Natural killer cell treated with Interleukin-12 subunit alpha and Interleukin-12 subunit beta and Interleukin-15 and Interleukin-18, amount 100 ng/mL, for 72 hours (primary cell): Measurements from ENCODE around the gene XAB2. TPM values are rescaled to one million over a fixed set of nuclear protein-coding genes. Genes with fewer than 3 reads are reported as not detected.
"Not testable (repeated sequence)": the region's sequence is repeated elsewhere in the genome, so short reads cannot be mapped to it uniquely, and the experiment has no call there.

Experiments used
- ATAC-seq, 2 donors: fragments of 150-1000 bp; cut with Tn5 transposase in 1 of 2; sonication (Bioruptor Pico), chemical (Tn5 transposase) in 1 of 2; 2 replicates each; pipeline ENCODE4 v1.10.0; 2021
- DNase-seq: peaks from one replicate; pipeline ENCODE4 v3.0.0; 2022; ENCODE audit warnings: low spot score
- H3K27ac Mint-ChIP-seq, 2 donors: 1 replicate in 1 of 2; 2 replicates in 1 of 2; pipeline ENCODE4 v1.8.0; 2022; ENCODE audit warnings: mixed read lengths in 2 of 2, mild to moderate bottlenecking in 1 of 2, moderate library complexity in 1 of 2
- H3K27me3 Mint-ChIP-seq, 2 donors: 1 replicate in 1 of 2; 2 replicates in 1 of 2; pipeline ENCODE4 v1.8.0; 2022; ENCODE audit warnings: mixed read lengths in 2 of 2
- H3K36me3 Mint-ChIP-seq: one replicate; pipeline ENCODE4 v1.8.0; 2022; ENCODE audit warnings: mixed read lengths
- H3K4me1 Mint-ChIP-seq, 2 donors: 1 replicate in 1 of 2; 2 replicates in 1 of 2; pipeline ENCODE4 v1.8.0; 2022; ENCODE audit warnings: low read depth in 2 of 2, mixed read lengths in 2 of 2, mild to moderate bottlenecking in 1 of 2
- H3K4me3 Mint-ChIP-seq: one replicate; pipeline ENCODE4 v1.8.0; 2022; ENCODE audit warnings: mixed read lengths
- H3K9me3 Mint-ChIP-seq: 2 replicates; pipeline ENCODE4 v1.8.0; 2022; ENCODE audit warnings: mixed read lengths
- total RNA-seq, 2 donors: library from RNA; stranded (reverse); gene quantifications; one replicate each; pipeline ENCODE4 v1.2.3, GENCODE V29; 2022

Gene XAB2
- total RNA-seq, 2 donors from 2014 or later, result 42.2 to 46.1 TPM

- not testable (repeated sequence) for DNase-seq, H3K4me3 Mint-ChIP-seq, H3K36me3 Mint-ChIP-seq, H3K27me3 Mint-ChIP-seq, H3K27ac Mint-ChIP-seq, ATAC-seq, H3K9me3 Mint-ChIP-seq
- H3K4me1 Mint-ChIP-seq, result peaks cover 16 to 19% of the 10 kb centered on the region in 2 donors
Observed at GRCh38 chr19:7643629-7644549, 14.5 kb upstream of the XAB2 start.

- H3K9me3 Mint-ChIP-seq, result peaks cover 6% of the 10 kb centered on the region
- no peaks in the 10 kb centered on the region for H3K27me3 Mint-ChIP-seq
- H3K4me1 Mint-ChIP-seq, result peaks cover 19 to 20% of the 10 kb centered on the region in 2 donors
- ATAC-seq, result no peak
- no peak overlapping the region for H3K4me3 Mint-ChIP-seq
- no peak overlapping the region for H3K27ac Mint-ChIP-seq
- DNase-seq, result no peak
- H3K36me3 Mint-ChIP-seq, result peaks cover 9% of the 10 kb centered on the region
Observed at GRCh38 chr19:7643031-7643415, 13.7 kb upstream of the XAB2 start.

GRCh38 chr19:7642295-7643030, 13.1 kb upstream of the XAB2 start:
- Mint-ChIP-seq H3K4me3 (no peak overlapping the region), H3K36me3 (peaks cover 9% of the 10 kb centered on the region), H3K9me3 (peaks cover 6% of the 10 kb centered on the region), H3K27ac (no peak overlapping the region), H3K27me3 (no peaks in the 10 kb centered on the region), H3K4me1 (peaks cover 23 to 24% of the 10 kb centered on the region in 2 donors)
- ATAC-seq (no peak), DNase-seq (no peak)

- Mint-ChIP-seq H3K27ac (no peak overlapping the region), H3K4me1 (peaks cover 25% of the 10 kb centered on the region in 2 donors), H3K9me3 (peaks cover 6% of the 10 kb centered on the region), H3K27me3 (no peaks in the 10 kb centered on the region), H3K36me3 (peaks cover 9% of the 10 kb centered on the region), H3K4me3 (no peak overlapping the region)
- no peak for ATAC-seq
- DNase-seq, result no peak
Observed at GRCh38 chr19:7641290-7642276, 12.2 kb upstream of the XAB2 start.

- H3K4me1 Mint-ChIP-seq, result peaks cover 22 to 30% of the 10 kb centered on the region in 2 donors
- no peak overlapping the region for H3K4me3 Mint-ChIP-seq
- ATAC-seq, result no peak
- H3K36me3 Mint-ChIP-seq, result peaks cover 9% of the 10 kb centered on the region
- H3K27ac Mint-ChIP-seq, result no peak overlapping the region
- H3K27me3 Mint-ChIP-seq, result no peaks in the 10 kb centered on the region
- peaks cover 6% of the 10 kb centered on the region for H3K9me3 Mint-ChIP-seq
- no peak for DNase-seq
Observed at GRCh38 chr19:7640803-7641202, 11.5 kb upstream of the XAB2 start.

- DNase-seq (no peak), ATAC-seq (no peak)
- Mint-ChIP-seq H3K27me3 (no peaks in the 10 kb centered on the region), H3K4me3 (peak overlapping the region; percentile 32), H3K36me3 (peaks cover 9% of the 10 kb centered on the region), H3K9me3 (peaks cover 6% of the 10 kb centered on the region), H3K27ac (no peak overlapping the region), H3K4me1 (peaks cover 22 to 29% of the 10 kb centered on the region in 2 donors)
Observed at GRCh38 chr19:7639863-7640348, 10.6 kb upstream of the XAB2 start.

- no peak overlapping the region for H3K27ac Mint-ChIP-seq
- H3K4me3 Mint-ChIP-seq, result peak overlapping the region; percentile 51
- no peaks in the 10 kb centered on the region for H3K27me3 Mint-ChIP-seq
- H3K4me1 Mint-ChIP-seq, result peaks cover 22 to 33% of the 10 kb centered on the region in 2 donors
- H3K36me3 Mint-ChIP-seq, result peaks cover 9% of the 10 kb centered on the region
- no peak for DNase-seq
- peaks cover 6% of the 10 kb centered on the region for H3K9me3 Mint-ChIP-seq
- ATAC-seq, result no peak
Observed at GRCh38 chr19:7638802-7639465, 9.6 kb upstream of the XAB2 start.

- H3K4me1 Mint-ChIP-seq, result peaks cover 22 to 33% of the 10 kb centered on the region in 2 donors
- ATAC-seq (peak; percentile 61 to 65), DNase-seq (no peak)
- peak overlapping the region; percentile 78 to 88 for H3K27ac Mint-ChIP-seq
- H3K9me3 Mint-ChIP-seq, result peaks cover 6% of the 10 kb centered on the region
- H3K36me3 Mint-ChIP-seq, result peaks cover 9% of the 10 kb centered on the region
- no peaks in the 10 kb centered on the region for H3K27me3 Mint-ChIP-seq
- peak overlapping the region; percentile 84 for H3K4me3 Mint-ChIP-seq
Observed at GRCh38 chr19:7637374-7638256, 8.3 kb upstream of the XAB2 start.

- ATAC-seq (peak; percentile 96 to 97), DNase-seq (peak; percentile 89)
- Mint-ChIP-seq H3K9me3 (peaks cover 6% of the 10 kb centered on the region), H3K4me1 (peaks cover 22 to 33% of the 10 kb centered on the region in 2 donors), H3K27ac (peak within 1 kb of the TSS; percentile 78 to 88), H3K36me3 (peaks cover 9% of the 10 kb centered on the region), H3K4me3 (peak within 1 kb of the TSS; percentile 84), H3K27me3 (no peaks in the 10 kb centered on the region)
Observed at GRCh38 chr19:7636691-7637373, 7.5 kb upstream of the XAB2 start, which contains the start of gene STXBP2. STXBP2 (plus strand) TSS chr19:7637110; CDS start chr19:7637150, 40 bp downstream.

- DNase-seq (no peak), ATAC-seq (no peak)
- peaks cover 9% of the 10 kb centered on the region for H3K36me3 Mint-ChIP-seq
- peak overlapping the region; percentile 78 to 88 for H3K27ac Mint-ChIP-seq
- H3K27me3 Mint-ChIP-seq, result no peaks in the 10 kb centered on the region
- H3K4me1 Mint-ChIP-seq, result peaks cover 22 to 33% of the 10 kb centered on the region in 2 donors
- H3K4me3 Mint-ChIP-seq, result peak overlapping the region; percentile 84
- H3K9me3 Mint-ChIP-seq, result peaks cover 6% of the 10 kb centered on the region
Observed at GRCh38 chr19:7636317-7636690, 7.0 kb upstream of the XAB2 start.

GRCh38 chr19:7635670-7636069, 6.3 kb upstream of the XAB2 start:
- Mint-ChIP-seq H3K27ac (peak overlapping the region; percentile 78 to 88), H3K4me1 (peaks cover 26 to 37% of the 10 kb centered on the region in 2 donors), H3K27me3 (no peaks in the 10 kb centered on the region), H3K4me3 (peak overlapping the region; percentile 84), H3K36me3 (peaks cover 9% of the 10 kb centered on the region), H3K9me3 (peaks cover 6% of the 10 kb centered on the region)
- ATAC-seq (no peak), DNase-seq (no peak)
